Measurements from ENCODE around the gene ETFBKMT. TPM values are rescaled to one million over a fixed set of nuclear protein-coding genes. Genes with fewer than 3 reads are reported as not detected.

Gene ETFBKMT
- total and polyA plus RNA-seq, 2 of the 4 experiments (the other 2 are of a cell fraction) = 1.2 to 2.5 TPM

DNA sequence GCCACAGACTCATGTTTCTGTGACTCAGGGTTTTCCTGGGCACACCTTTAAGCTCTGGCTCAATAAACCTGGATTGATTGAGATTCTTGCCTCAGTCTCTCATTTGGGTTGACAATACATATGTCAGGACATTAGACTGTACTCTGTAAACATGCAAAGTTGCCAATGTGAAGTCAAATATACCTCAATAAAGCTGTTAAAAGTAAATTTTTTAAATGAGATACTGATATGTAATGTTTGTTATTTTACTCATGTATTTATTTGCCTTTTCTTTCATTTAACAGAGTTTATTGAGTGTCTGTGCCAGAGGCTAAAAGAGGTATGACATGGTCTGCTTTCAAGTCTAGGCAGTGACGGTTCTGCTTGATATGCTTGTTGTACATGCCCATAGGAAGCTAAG is 3.7 kb upstream of the ETFBKMT start:
- Histone ChIP-seq H3K18ac (ENCODE audit: low read depth, low read length) (no peak overlapping the region), H2BK15ac (ENCODE audit: low read depth, low read length) (no peak overlapping the region), H2BK5ac (ENCODE audit: low read depth, low read length, poor library complexity, severe bottlenecking) (no peak overlapping the region), H3K79me1 (ENCODE audit: low read depth in 1 of 2, low read length in 2 of 2) (peaks cover 0 to 5% of the 10 kb centered on the region in 2 experiments; a peak in 2 of 4 replicates), H2AFZ (replicated peaks; ENCODE audit: low read length, poor library complexity) (peak overlapping the region; percentile 67), H4K8ac (ENCODE audit: low read depth in 2 of 2, low read length in 2 of 2) (no peak overlapping the region), H4K5ac (ENCODE audit: low read depth, low read length) (no peak overlapping the region), H3K4me3 (ENCODE audit: insufficient read depth, low read depth, low read length) (no peak overlapping the region), H3K4ac (ENCODE audit: low read depth, low read length) (no peak overlapping the region), H4K20me1 (ENCODE audit: insufficient read depth, low read length) (no peaks in the 10 kb centered on the region), H3K4me1 (ENCODE audit: control insufficient read depth, insufficient read depth, low read length) (peaks cover 4% of the 10 kb centered on the region), H3K27me3 (ENCODE audit: control insufficient read depth, insufficient read depth, low read length) (no peaks in the 10 kb centered on the region), H3K23ac (ENCODE audit: low read depth, low read length) (no peak overlapping the region), H2AK5ac (ENCODE audit: low read depth, low read length) (no peak overlapping the region), H3K9ac (ENCODE audit: low read depth, low read length) (no peak overlapping the region), H2AK9ac (replicated peaks; ENCODE audit: low read depth, low read length, poor library complexity) (no peak overlapping the region), H3K9me1 (ENCODE audit: insufficient read depth, low read length) (no peaks in the 10 kb centered on the region; the same call in 1 of the 2 replicates), H2BK120ac (ENCODE audit: low read depth, low read length) (no peak overlapping the region; the same call in 1 of the 2 replicates), H3K14ac (replicated peaks; ENCODE audit: low read depth, low read length) (no peak overlapping the region), H4K91ac (ENCODE audit: insufficient read depth, low read depth, low read length) (no peak overlapping the region), H3K27ac (ENCODE audit: insufficient read depth, low read length) (no peak overlapping the region), H2BK20ac (ENCODE audit: low read depth, low read length) (no peak overlapping the region), H3K56ac (ENCODE audit: extremely low read depth, insufficient read depth, low read length) (no peak overlapping the region), H3K4me2 (ENCODE audit: low read depth, low read length) (no peak overlapping the region), H3K36me3 (ENCODE audit: control insufficient read depth, insufficient read depth, low read length) (no peaks in the 10 kb centered on the region), H3K9me3 (ENCODE audit: control insufficient read depth, insufficient read depth, low read length) (no peaks in the 10 kb centered on the region)
- 67% methylated on average over 1 of the region's 1 CpG; no CpG with 5 or more reads in 1 of the 2 experiments for whole genome bisulfite sequencing, 2 experiments (ENCODE audit: extremely low coverage in 2 of 2, insufficient read length in 1 of 2)
- no peak for DNase-seq
- no peak for ATAC-seq (ENCODE audit: low read depth)
- POLR2A ChIA-PET (ENCODE audit: unreplicated experiment) = no interaction called here
- intact Hi-C loops (cut with micrococcal nuclease) = loop anchor here (5.0 to 10.0 kb wide), 4 partner anchors 399 to 1099 kb away; partner anchors contain the start of gene YARS2
- CTCF ChIA-PET = no interaction called here
- TF ChIP-seq POLR2A (IDR thresholded peaks at IDR 0.05; ENCODE audit: low read depth, low read length) = no peak
- no peak for TF ChIP-seq RAD21 (IDR thresholded peaks at IDR 0.05; ENCODE audit: low read length)
- TF ChIP-seq, protein P1, sequence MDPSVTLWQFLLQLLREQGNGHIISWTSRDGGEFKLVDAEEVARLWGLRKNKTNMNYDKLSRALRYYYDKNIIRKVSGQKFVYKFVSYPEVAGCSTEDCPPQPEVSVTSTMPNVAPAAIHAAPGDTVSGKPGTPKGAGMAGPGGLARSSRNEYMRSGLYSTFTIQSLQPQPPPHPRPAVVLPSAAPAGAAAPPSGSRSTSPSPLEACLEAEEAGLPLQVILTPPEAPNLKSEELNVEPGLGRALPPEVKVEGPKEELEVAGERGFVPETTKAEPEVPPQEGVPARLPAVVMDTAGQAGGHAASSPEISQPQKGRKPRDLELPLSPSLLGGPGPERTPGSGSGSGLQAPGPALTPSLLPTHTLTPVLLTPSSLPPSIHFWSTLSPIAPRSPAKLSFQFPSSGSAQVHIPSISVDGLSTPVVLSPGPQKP (IDR thresholded peaks at IDR 0.05; ENCODE audit: borderline replicate concordance, low read depth, low read length) = no peak
- TF ChIP-seq BHLHE40 (IDR thresholded peaks at IDR 0.05; ENCODE audit: low read depth, low read length) = no peak
- no peak for TF ChIP-seq SMC3 (IDR thresholded peaks at IDR 0.05; ENCODE audit: low read depth, low read length)
- TF ChIP-seq NFE2L2 (IDR thresholded peaks at IDR 0.05; ENCODE audit: low read depth, low read length) = no peak
- TF ChIP-seq, protein P2, sequence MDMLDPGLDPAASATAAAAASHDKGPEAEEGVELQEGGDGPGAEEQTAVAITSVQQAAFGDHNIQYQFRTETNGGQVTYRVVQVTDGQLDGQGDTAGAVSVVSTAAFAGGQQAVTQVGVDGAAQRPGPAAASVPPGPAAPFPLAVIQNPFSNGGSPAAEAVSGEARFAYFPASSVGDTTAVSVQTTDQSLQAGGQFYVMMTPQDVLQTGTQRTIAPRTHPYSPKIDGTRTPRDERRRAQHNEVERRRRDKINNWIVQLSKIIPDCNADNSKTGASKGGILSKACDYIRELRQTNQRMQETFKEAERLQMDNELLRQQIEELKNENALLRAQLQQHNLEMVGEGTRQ (IDR thresholded peaks at IDR 0.05; ENCODE audit: low read depth, low read length) = no peak
- no peak for TF ChIP-seq CHD1 (IDR thresholded peaks at IDR 0.05; ENCODE audit: low read depth, low read length)
- no peak for TF ChIP-seq MAZ (IDR thresholded peaks at IDR 0.05; ENCODE audit: borderline replicate concordance, low read depth, low read length)
- no peak for TF ChIP-seq FOS (IDR thresholded peaks at IDR 0.05; ENCODE audit: low read depth, low read length)
- TF ChIP-seq CEBPB (IDR thresholded peaks at IDR 0.05; ENCODE audit: low read depth, low read length) = no peak
- TF ChIP-seq CTCF (conservative IDR thresholded peaks at IDR 0.05; ENCODE audit: low read depth, low read length) = no peak
- no peak for TF ChIP-seq MAFK (IDR thresholded peaks at IDR 0.05; ENCODE audit: low read depth, low read length)
- no peak for TF ChIP-seq RCOR1 (IDR thresholded peaks at IDR 0.05; ENCODE audit: insufficient replicate concordance, low read length)
- no peak for TF ChIP-seq RFX5 (IDR thresholded peaks at IDR 0.05; ENCODE audit: low read depth, low read length)
- no peak for TF ChIP-seq MXI1 (IDR thresholded peaks at IDR 0.05; ENCODE audit: borderline replicate concordance, low read depth, low read length)
- dilution Hi-C loops (cut with HindIII; ENCODE audit: low sequenced_read_pairs, unreplicated experiment) = no loop called here
- no TSS peak for BruUV-seq (replicated peaks)
- in situ Hi-C loops (cut with MboI; ENCODE audit: low sequenced_read_pairs) = loop anchor here (10.0 to 25.0 kb wide), 3 partner anchors 407 to 1032 kb away; partner anchors contain the start of gene DNM1L
